GM12873 (cell line): ENCODE measurements around the gene KRTAP12-1.

Experiments
- TF ChIP-seq, protein P1 (sequence below): IDR thresholded peaks from 2 replicates; pipeline ENCODE4 v1.5.1; 2012; ENCODE audit warnings: low read depth, mild to moderate bottlenecking, moderate library complexity, low read length, control low read depth; ENCODE audit not compliant: insufficient read depth; ENCODE audit errors: missing control alignments

Gene KRTAP12-1

DNA sequence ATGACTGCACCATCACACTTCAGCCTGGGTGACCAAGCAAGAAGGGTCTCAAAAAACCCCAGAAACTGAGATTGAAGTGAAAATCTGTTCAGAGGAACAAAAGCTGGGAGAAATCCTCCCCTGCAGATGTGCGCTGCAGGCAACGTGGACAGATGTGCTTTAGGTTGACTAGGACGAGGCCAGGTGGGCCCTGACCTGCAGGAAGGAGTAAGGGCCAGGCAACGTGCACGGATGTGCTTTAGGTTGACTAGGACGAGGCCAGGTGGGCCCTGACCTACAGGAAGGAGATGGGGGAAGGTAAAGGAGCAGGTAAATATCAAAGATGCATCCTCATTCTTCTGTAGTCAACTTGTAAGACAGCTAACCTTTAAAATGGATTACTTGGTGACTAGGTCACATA lies 2.5 kb upstream of the KRTAP12-1 start:
- TF ChIP-seq, protein P1, sequence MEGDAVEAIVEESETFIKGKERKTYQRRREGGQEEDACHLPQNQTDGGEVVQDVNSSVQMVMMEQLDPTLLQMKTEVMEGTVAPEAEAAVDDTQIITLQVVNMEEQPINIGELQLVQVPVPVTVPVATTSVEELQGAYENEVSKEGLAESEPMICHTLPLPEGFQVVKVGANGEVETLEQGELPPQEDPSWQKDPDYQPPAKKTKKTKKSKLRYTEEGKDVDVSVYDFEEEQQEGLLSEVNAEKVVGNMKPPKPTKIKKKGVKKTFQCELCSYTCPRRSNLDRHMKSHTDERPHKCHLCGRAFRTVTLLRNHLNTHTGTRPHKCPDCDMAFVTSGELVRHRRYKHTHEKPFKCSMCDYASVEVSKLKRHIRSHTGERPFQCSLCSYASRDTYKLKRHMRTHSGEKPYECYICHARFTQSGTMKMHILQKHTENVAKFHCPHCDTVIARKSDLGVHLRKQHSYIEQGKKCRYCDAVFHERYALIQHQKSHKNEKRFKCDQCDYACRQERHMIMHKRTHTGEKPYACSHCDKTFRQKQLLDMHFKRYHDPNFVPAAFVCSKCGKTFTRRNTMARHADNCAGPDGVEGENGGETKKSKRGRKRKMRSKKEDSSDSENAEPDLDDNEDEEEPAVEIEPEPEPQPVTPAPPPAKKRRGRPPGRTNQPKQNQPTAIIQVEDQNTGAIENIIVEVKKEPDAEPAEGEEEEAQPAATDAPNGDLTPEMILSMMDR, result no peak

DNA sequence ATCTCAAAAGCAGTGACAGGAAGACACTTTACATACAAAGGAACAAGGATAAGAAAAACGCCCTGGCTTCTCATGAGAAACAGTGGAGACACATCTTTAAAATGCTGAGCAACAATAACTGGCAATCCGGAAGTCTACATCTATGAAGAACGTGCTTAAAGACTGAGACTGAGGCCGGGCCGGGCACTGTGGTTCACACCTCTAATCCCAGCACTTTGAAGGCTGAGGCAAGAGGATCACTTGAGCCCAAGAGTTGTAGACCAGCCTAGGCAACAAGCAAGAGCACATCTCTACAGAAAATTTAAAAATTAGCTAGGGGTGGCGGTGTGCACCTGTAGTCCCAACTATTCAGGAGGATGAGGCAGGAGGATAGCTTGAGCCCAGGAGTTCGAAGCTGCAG lies 2.1 kb upstream of the KRTAP12-1 start:
- TF ChIP-seq, protein P1, result no peak

DNA sequence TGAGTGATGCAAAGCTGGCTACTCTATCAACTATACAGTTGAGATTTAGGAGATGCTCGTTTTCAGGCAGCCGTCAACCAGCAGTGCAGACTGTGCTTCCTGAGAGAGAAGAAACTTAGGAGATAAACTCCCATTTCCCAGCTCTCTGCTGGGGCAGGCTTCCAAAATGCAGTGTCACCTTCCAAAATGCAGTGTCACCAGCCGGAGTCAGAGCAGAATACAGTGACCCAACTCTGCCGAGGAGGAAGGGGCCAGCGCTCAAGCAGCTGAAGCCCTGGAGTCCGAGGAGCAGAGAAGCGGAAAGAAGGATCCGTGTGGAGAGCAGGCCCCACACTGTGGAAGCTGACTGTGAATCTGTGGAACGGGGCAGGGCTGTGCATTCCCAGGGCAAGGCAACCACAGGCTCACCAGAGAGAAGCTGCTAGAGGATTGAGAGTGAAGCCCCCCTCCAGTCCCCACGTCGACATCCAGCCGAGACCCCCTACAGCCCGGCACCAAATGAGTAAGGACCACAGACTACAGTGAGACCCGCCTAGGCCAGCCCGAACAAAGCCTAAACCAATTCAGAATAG lies 703 bp upstream of the KRTAP12-1 start:
- TF ChIP-seq, protein P1, result no peak

DNA sequence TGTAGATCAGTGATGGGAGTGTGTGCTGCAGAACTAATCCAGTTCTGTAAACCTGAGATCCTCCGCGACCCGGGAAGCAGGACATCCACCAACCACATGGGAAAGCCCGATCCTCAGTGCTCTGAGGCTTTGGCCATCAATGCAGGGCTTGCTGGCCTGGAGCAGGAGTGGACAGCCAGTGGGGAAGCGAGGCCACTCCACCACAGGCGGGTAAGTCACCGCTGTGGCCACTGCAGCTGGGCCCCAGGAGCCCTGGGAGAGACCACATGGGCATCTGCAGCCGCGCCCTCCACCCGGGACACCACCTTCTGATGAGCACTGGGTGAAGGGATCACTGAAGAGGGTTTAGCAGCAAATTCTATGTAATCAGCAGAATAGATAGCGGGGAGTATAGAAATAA lies 811 bp downstream of the KRTAP12-1 start:
- TF ChIP-seq, protein P1, result no peak

DNA sequence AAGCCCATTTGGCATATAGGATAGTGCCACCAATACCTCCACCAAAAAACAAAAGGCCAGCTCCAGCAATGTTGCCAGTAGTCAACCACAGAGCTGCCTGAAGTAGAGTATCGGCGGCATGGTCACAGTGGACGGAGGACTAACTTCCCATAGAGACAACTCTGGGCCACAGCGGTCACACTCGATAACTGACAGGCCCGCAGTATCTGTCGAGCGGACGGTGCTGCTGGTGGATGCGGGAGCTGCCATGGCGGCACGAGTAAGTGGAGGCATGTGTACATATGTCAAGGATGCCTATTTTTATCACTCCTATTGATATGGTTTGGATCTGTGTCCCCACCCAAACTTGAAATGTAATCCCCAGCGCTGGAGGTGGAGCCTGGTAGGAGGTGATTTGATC lies 4.1 kb downstream of the KRTAP12-1 start:
- TF ChIP-seq, protein P1, result no peak

DNA sequence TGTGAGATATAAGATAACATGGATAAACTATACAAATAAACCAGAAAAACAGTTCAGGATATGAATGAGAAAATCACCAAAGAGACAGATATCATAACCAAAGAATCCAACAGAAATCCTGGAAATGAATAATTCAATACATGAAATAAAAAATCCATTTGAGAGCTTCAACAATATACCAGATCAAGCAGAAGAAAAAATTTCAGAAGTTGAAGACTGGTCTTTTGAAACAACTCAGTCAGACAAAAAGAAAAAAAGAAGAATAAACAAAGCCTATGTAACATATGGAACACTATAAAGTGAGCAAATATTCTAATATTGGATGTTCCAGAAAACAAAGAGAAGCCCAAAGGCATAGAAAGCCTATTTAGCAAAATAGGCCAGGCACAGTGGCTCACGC lies 10.1 kb downstream of the KRTAP12-1 start:
- TF ChIP-seq, protein P1, result no peak

DNA sequence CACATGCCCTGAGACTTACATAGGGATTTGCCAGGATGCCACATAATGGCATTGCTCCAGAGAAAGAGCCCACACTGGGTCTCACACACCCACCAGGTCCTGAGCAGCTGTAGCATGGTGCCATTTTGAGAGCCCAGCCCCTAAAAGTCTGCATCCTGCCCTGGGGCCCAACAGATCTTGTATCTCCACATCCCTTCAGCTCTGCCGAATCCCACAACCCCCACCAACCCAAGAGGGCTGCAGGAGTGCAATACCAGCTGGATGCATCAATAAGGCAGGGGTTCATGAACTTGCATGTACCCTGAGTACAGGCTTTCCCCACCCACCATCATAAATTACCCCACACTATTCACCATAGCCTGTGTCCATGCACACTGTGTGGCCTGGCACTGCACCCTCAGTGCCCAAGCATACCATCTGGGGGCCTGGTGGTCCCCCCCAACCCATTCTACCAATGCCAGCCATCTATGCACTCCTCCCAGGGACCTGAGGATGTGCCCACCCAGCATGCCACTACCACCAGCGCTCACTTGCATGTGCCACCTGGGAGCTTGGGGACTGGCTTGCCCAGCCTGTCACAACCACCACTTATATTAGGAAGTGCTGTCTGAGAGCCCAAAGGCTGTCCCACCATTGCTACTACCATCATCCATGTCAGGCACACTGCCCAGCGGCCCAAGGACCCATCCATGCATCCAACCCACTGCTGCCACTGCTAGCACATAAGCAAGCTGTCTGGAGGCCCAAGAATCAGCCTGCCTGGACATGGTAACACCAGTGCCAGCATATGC lies 11.1 kb downstream of the KRTAP12-1 start:
- TF ChIP-seq, protein P1, result no peak
